Suprapubic skin (tissue), 4 donors: ENCODE data around the gene NR1H2. TPM values are rescaled to one million over a fixed set of nuclear protein-coding genes. Genes with fewer than 3 reads are reported as not detected.

ENCODE experiments used
- DNase-seq, 2 donors: peaks; one replicate each; pipeline ENCODE4 v3.0.0-alpha.2; 2019; ENCODE audit warnings: low spot score in 2 of 2
- H3K27ac ChIP-seq: fragments of 200-600 bp; sonication (generic); one replicate; pipeline ENCODE4 v1.5.1; 2019
- H3K27me3 ChIP-seq: fragments of 200-600 bp; sonication (generic); one replicate; pipeline ENCODE4 v1.5.1; 2019
- H3K36me3 ChIP-seq: fragments of 200-600 bp; sonication (generic); one replicate; pipeline ENCODE4 v1.5.1; 2019
- H3K4me1 ChIP-seq: fragments of 200-600 bp; sonication (generic); one replicate; pipeline ENCODE4 v1.5.1; 2019
- H3K4me3 ChIP-seq: fragments of 200-600 bp; sonication (generic); one replicate; pipeline ENCODE4 v1.5.1; 2019; ENCODE audit warnings: mild to moderate bottlenecking
- H3K9me3 ChIP-seq: fragments of 200-600 bp; sonication (generic); one replicate; pipeline ENCODE4 v1.5.1; 2019
- CTCF ChIP-seq, 2 donors: fragments of 200-600 bp in 1 of 2; fragments of 450-650 bp in 1 of 2; sonication (generic) in 1 of 2; IDR thresholded peaks; one replicate each; pipeline ENCODE4 v1.5.1; 2016 to 2019; ENCODE audit warnings: antibody characterized with exemption in 2 of 2, mild to moderate bottlenecking in 1 of 2, moderate library complexity in 1 of 2
- EP300 ChIP-seq: sonication (generic); formaldehyde crosslinking; IDR thresholded peaks from one replicate; pipeline ENCODE4 v1.6.1; 2017; ENCODE audit warnings: antibody characterized with exemption
- POLR2A ChIP-seq, 2 donors: fragments of 450-650 bp; IDR thresholded peaks; one replicate each; pipeline ENCODE4 v1.6.1; 2017; ENCODE audit warnings: antibody characterized with exemption in 2 of 2, mild to moderate bottlenecking in 2 of 2, moderate library complexity in 2 of 2
- POLR2AphosphoS5 ChIP-seq, 3 donors: sonication (generic); formaldehyde crosslinking; IDR thresholded peaks; one replicate each; pipeline ENCODE4 v1.6.1; 2017; ENCODE audit warnings: antibody characterized with exemption in 3 of 3
- WGBS: methylation state at CpG from one replicate; pipeline ENCODE4 v1.1.5; 2018; 5-methylcytosine and 5-hydroxymethylcytosine counted together
- total RNA-seq, 4 donors: library from RNA; depleted of rRNA; stranded (reverse); fragments of >200 nt; gene quantifications; one replicate each; pipeline ENCODE4 v1.1.0, GENCODE V29; 2016

The NR1H2 gene
- total RNA-seq, 4 donors from 2014 or later = 80.6 to 94.7 (median 88.9) TPM

- no peak for DNase-seq
- H3K4me3 ChIP-seq = no peak overlapping the region
- H3K36me3 ChIP-seq = no peaks in the 10 kb centered on the region
- H3K27ac ChIP-seq = no peak overlapping the region
- no peak for TF ChIP-seq POLR2A (IDR thresholded peaks at IDR 0.05)
- peaks cover 57% of the 10 kb centered on the region for H3K27me3 ChIP-seq
- H3K4me1 ChIP-seq = peaks cover 11% of the 10 kb centered on the region
- WGBS = 51% methylated on average over 12 of the region's 42 CpGs
- no peaks in the 10 kb centered on the region for H3K9me3 ChIP-seq
Measured at GRCh38 chr19:50417111-50418081, 41.1 kb downstream of the NR1H2 start.

GRCh38 chr19:50418176-50419021 is 42.1 kb downstream of the NR1H2 start, which contains the start of gene SPIB:
Gene SPIB, plus strand, starts transcription at chr19:50418938. Its CDS starts 25 bp downstream, at chr19:50418963.
- no peak within 1 kb of the TSS for H3K27ac ChIP-seq
- H3K27me3 ChIP-seq = peaks cover 63% of the 10 kb centered on the region
- no peak within 1 kb of the TSS for H3K4me3 ChIP-seq
- no peaks in the 10 kb centered on the region for H3K9me3 ChIP-seq
- peaks cover 11% of the 10 kb centered on the region for H3K4me1 ChIP-seq
- DNase-seq = no peak
- TF ChIP-seq EP300 (no peak), CTCF (IDR thresholded peaks at IDR 0.05) (no peak), POLR2AphosphoS5 (IDR thresholded peaks at IDR 0.05) (no peak), POLR2A (IDR thresholded peaks at IDR 0.05) (no peak)
- H3K36me3 ChIP-seq = no peaks in the 10 kb centered on the region
- 27% methylated on average over 16 of the region's 34 CpGs for WGBS

DNA sequence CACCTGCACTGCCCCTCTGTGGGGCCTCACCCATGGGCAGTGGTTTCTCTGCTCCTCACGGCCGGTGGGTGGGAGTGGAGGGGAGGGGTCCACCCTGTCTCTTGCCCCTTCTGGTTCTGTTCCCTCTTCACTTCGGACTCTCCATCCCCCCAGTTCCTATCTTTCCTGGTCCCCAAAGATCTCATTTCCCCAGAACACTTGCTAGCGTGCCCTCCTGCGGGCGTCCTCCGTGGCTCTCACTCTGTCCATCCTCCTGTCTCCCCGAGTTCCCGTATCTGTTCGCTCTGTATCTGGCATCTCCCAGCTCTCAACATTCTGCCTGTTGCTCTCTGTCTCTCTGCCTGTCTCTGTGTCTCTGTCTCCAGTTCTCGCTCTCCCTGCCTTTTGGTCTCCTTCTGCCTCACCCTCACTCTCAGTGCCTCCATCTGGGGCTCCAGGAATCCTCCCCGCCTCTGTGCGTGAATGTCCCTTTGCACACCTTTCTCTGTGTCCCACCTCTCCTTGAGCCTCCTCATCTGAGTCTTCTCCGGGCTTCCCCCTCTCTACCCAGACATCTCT is 42.8 kb downstream of the NR1H2 start:
- H3K27me3 ChIP-seq = peaks cover 63% of the 10 kb centered on the region
- 11% methylated on average over 14 of the region's 14 CpGs for WGBS
- no peak for DNase-seq
- no peaks in the 10 kb centered on the region for H3K9me3 ChIP-seq
- peaks cover 11% of the 10 kb centered on the region for H3K4me1 ChIP-seq
- H3K27ac ChIP-seq = no peak overlapping the region
- TF ChIP-seq POLR2AphosphoS5 (IDR thresholded peaks at IDR 0.05) (no peak), CTCF (IDR thresholded peaks at IDR 0.05) (no peak), POLR2A (IDR thresholded peaks at IDR 0.05) (no peak), EP300 (no peak)
- H3K36me3 ChIP-seq = no peaks in the 10 kb centered on the region
- H3K4me3 ChIP-seq = no peak overlapping the region

DNA sequence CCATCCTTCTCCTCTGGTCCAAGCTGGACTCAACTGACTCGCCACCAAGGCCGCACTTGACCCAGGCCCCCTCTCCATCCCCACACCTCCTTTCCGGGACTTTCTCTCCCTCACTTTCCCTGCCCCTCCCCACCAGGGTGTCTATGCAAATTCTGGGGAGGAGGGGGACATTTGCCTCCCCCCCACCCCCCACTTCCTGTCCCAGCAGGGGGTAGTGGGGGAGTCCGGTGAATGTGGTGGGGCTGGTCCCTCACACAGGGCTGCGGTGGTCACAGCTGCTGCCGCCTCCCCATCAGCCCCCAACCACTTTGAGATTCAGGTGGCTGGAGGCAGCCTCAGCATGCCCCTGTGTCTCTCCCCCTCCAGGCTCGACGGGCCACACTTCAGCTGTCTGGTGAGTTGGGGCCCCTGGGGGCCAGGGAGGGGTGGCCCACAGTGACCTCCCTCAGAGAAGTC is 43.4 kb downstream of the NR1H2 start:
- no peaks in the 10 kb centered on the region for H3K9me3 ChIP-seq
- 21% methylated on average over 8 of the region's 8 CpGs for WGBS
- no peaks in the 10 kb centered on the region for H3K36me3 ChIP-seq
- no peak for DNase-seq
- H3K4me1 ChIP-seq = peaks cover 11% of the 10 kb centered on the region
- peaks cover 63% of the 10 kb centered on the region for H3K27me3 ChIP-seq
- no peak for TF ChIP-seq POLR2A (IDR thresholded peaks at IDR 0.05)
- TF ChIP-seq EP300 = no peak
- no peak for TF ChIP-seq CTCF (IDR thresholded peaks at IDR 0.05)
- no peak for TF ChIP-seq POLR2AphosphoS5 (IDR thresholded peaks at IDR 0.05)
- no peak overlapping the region for H3K4me3 ChIP-seq
- no peak overlapping the region for H3K27ac ChIP-seq

DNA sequence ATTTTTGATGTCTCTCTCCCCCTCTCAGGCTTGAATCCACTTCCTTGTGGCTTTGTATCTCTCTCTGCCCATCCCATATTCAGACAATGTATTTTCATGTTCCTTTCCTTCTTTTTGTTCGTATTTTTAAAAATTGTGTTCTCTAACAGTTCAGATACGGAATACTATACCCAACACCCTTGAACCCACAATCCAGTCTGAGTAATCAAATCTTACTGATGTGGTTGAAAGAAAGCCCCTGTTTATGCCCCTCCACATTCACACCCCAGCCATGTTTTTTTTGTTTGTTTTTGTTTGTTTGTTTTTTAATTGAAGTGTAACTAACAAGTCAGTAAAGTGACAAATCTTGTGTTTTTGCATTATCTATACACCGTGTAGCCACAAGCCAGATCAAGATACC is 43.9 kb downstream of the NR1H2 start:
- Histone ChIP-seq H3K4me3 (no peak overlapping the region), H3K9me3 (no peaks in the 10 kb centered on the region), H3K27me3 (peaks cover 63% of the 10 kb centered on the region), H3K4me1 (peaks cover 11% of the 10 kb centered on the region), H3K27ac (no peak overlapping the region), H3K36me3 (no peaks in the 10 kb centered on the region)
- no peak for TF ChIP-seq POLR2AphosphoS5 (IDR thresholded peaks at IDR 0.05)
- no peak for TF ChIP-seq EP300
- TF ChIP-seq CTCF (IDR thresholded peaks at IDR 0.05) = no peak
- TF ChIP-seq POLR2A (IDR thresholded peaks at IDR 0.05) = no peak
- 39% methylated on average over 3 of the region's 3 CpGs for WGBS
- no peak for DNase-seq
